Tibial artery (tissue), 4 donors: ENCODE results near the gene CYP39A1.

Experiments
- DNase-seq, 2 donors: peaks; one replicate each; pipeline ENCODE4 v3.0.0-alpha.2; 2019
- H3K27ac ChIP-seq, 2 donors: fragments of 200-600 bp; sonication (generic) in 1 of 2; 1 replicate in 1 of 2; 2 replicates in 1 of 2; pipeline ENCODE4 v1.5.1; 2018 to 2019; ENCODE audit warnings: mild to moderate bottlenecking in 1 of 2
- H3K27me3 ChIP-seq, 2 donors: fragments of 200-600 bp; sonication (generic) in 1 of 2; one replicate each; pipeline versions ENCODE4 v1.5.1 to v1.6.0; 2016 to 2019
- H3K36me3 ChIP-seq, 3 donors: fragments of 200-600 bp; sonication (generic) in 2 of 3; one replicate each; pipeline ENCODE4 v1.5.1; 2016 to 2019; ENCODE audit warnings: mild to moderate bottlenecking in 2 of 3
- H3K4me1 ChIP-seq, 4 donors: fragments of 200-600 bp; sonication (generic) in 2 of 4; 1 replicate in 3 of 4; 2 replicates in 1 of 4; pipeline ENCODE4 v1.5.1; 2016 to 2019
- H3K4me3 ChIP-seq, 2 donors: fragments of 200-600 bp; sonication (generic) in 1 of 2; 1 replicate in 1 of 2; 2 replicates in 1 of 2; pipeline ENCODE4 v1.5.1; 2018 to 2019; ENCODE audit warnings: mild to moderate bottlenecking in 2 of 2
- H3K9me3 ChIP-seq, 3 donors: fragments of 200-600 bp; sonication (generic) in 1 of 3; one replicate each; pipeline ENCODE4 v1.5.1; 2016 to 2019
- CTCF ChIP-seq, 2 experiments: fragments of 200-600 bp in 1 of 2; fragments of 450-650 bp in 1 of 2; IDR thresholded peaks; one replicate each; pipeline ENCODE4 v1.5.1; 2017 to 2019; ENCODE audit warnings: antibody characterized with exemption in 2 of 2, mild to moderate bottlenecking in 1 of 2, moderate library complexity in 1 of 2
- intact Hi-C: fragments of 100-400 bp; cut with DNase I; formaldehyde crosslinking; loops from one replicate; pipeline ENCODE4 v1.15.0; 2023; ENCODE audit warnings: low total_unique reads

The CYP39A1 gene

GRCh38 chr6:46581459-46582177, 71.0 kb downstream of the CYP39A1 start:
- Histone ChIP-seq H3K4me3 (no peak overlapping the region), H3K36me3 (no peaks in the 10 kb centered on the region), H3K9me3 (no peaks in the 10 kb centered on the region), H3K4me1 (peaks cover 0 to 50% (median 9%) of the 10 kb centered on the region in 4 donors), H3K27me3 (no peaks in the 10 kb centered on the region), H3K27ac (no peak overlapping the region)
- no peak for DNase-seq
- intact Hi-C loops: no loop called here
- no peak for TF ChIP-seq CTCF (IDR thresholded peaks at IDR 0.05)

GRCh38 chr6:46575530-46575929, 77.1 kb downstream of the CYP39A1 start:
- Histone ChIP-seq H3K4me3 (no peak overlapping the region), H3K4me1 (no peaks in the 10 kb centered on the region), H3K27me3 (no peaks in the 10 kb centered on the region), H3K36me3 (no peaks in the 10 kb centered on the region), H3K27ac (no peak overlapping the region), H3K9me3 (no peaks in the 10 kb centered on the region)
- TF ChIP-seq CTCF (IDR thresholded peaks at IDR 0.05): no peak
- intact Hi-C loops: no loop called here
- DNase-seq: no peak

GRCh38 chr6:46573140-46573539, 79.5 kb downstream of the CYP39A1 start:
- no peak for DNase-seq
- no peaks in the 10 kb centered on the region for H3K9me3 ChIP-seq
- intact Hi-C loops: no loop called here

GRCh38 chr6:46565531-46565930, 87.1 kb downstream of the CYP39A1 start:
- H3K4me3 ChIP-seq: no peak overlapping the region
- no peak for TF ChIP-seq CTCF (IDR thresholded peaks at IDR 0.05)
- no peaks in the 10 kb centered on the region for H3K27me3 ChIP-seq
- H3K27ac ChIP-seq: no peak overlapping the region
- no peaks in the 10 kb centered on the region for H3K36me3 ChIP-seq
- H3K4me1 ChIP-seq: no peaks in the 10 kb centered on the region
- DNase-seq: no peak
- intact Hi-C loops: no loop called here
- H3K9me3 ChIP-seq: no peaks in the 10 kb centered on the region

More at GRCh38 chr6:46573140-46573539, 79.5 kb downstream of the CYP39A1 start:
- Histone ChIP-seq H3K4me1 (no peaks in the 10 kb centered on the region), H3K36me3 (no peaks in the 10 kb centered on the region), H3K27ac (no peak overlapping the region), H3K27me3 (no peaks in the 10 kb centered on the region), H3K4me3 (no peak overlapping the region)
- TF ChIP-seq CTCF (IDR thresholded peaks at IDR 0.05): no peak

- Histone ChIP-seq H3K36me3 (no peaks in the 10 kb centered on the region), H3K4me3 (no peak overlapping the region), H3K9me3 (no peaks in the 10 kb centered on the region), H3K27me3 (no peaks in the 10 kb centered on the region), H3K4me1 (no peaks in the 10 kb centered on the region), H3K27ac (no peak overlapping the region)
- TF ChIP-seq CTCF (IDR thresholded peaks at IDR 0.05): no peak
- intact Hi-C loops: no loop called here
- no peak for DNase-seq
Measured at GRCh38 chr6:46563924-46564323, 88.7 kb downstream of the CYP39A1 start.
